ENCODE measurements around the gene SPECC1.

DNA sequence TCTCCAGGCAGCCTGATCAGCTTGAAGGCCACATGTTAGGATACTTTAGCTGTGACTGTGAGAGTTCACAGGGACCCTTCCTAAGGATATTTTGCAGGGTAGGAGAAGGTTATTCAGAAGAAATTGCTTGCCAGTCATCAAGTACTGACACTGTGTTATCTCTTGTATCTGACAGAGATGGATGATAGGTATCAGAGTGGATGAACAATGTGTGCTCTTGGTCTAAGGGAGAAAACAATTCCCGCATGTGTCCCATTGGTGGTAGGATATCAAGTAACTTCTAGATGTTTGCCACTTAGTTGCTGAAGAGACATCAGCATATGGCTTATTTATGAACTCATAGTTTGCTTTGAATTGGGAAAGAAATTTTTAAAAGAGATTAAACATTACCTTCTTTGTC is 219.3 kb downstream of the SPECC1 start:
- TF ChIP-seq, protein P1, sequence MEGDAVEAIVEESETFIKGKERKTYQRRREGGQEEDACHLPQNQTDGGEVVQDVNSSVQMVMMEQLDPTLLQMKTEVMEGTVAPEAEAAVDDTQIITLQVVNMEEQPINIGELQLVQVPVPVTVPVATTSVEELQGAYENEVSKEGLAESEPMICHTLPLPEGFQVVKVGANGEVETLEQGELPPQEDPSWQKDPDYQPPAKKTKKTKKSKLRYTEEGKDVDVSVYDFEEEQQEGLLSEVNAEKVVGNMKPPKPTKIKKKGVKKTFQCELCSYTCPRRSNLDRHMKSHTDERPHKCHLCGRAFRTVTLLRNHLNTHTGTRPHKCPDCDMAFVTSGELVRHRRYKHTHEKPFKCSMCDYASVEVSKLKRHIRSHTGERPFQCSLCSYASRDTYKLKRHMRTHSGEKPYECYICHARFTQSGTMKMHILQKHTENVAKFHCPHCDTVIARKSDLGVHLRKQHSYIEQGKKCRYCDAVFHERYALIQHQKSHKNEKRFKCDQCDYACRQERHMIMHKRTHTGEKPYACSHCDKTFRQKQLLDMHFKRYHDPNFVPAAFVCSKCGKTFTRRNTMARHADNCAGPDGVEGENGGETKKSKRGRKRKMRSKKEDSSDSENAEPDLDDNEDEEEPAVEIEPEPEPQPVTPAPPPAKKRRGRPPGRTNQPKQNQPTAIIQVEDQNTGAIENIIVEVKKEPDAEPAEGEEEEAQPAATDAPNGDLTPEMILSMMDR (conservative IDR thresholded peaks at IDR 0.05), result no peak
- no peak for TF ChIP-seq EZH2 (IDR thresholded peaks at IDR 0.05; ENCODE audit: low read depth)

Data from PC-9 (cell line).